GM18951 (cell line): ENCODE data around the gene AHRR.
"Not testable (repeated sequence)": the region's sequence is repeated elsewhere in the genome, so short reads cannot be mapped to it uniquely, and the experiment has no call there.

Experiments
- POLR2A ChIP-seq: IDR thresholded peaks from 4 replicates; pipeline ENCODE4 v1.6.1; 2011; ENCODE audit warnings: mild to moderate bottlenecking; ENCODE audit not compliant: insufficient read length, insufficient read depth; ENCODE audit errors: extremely low read depth
- in situ Hi-C: fragments of 300-500 bp; cut with MboI; formaldehyde crosslinking; loops from one replicate; pipeline ENCODE4 v1.12.0; 2022; ENCODE audit warnings: low sequenced_read_pairs, mixed read lengths, inconsistent platforms; ENCODE audit not compliant: unreplicated experiment

Gene AHRR

DNA sequence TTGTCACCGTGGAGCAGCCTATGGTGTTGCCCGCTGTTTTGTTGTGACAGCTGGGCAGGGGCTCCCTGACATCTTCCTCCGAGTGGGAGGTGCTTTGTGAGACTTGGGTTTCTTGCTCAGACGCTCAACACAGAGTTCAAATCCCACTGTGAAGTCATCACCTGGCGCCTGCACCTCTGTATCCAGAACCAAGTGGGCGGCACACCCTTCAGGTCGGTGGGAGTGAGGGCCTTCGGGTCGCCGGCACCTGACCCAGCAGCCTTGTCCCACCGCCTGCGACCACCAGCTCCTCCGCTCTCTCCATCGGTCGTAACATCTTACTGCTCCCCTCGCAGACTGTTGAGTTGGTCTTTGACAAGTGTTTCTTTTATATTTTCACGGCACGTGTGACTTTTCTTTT, 83.9 kb downstream of the AHRR start:
- in situ Hi-C loops, result no loop called here
- TF ChIP-seq POLR2A, result no peak

DNA sequence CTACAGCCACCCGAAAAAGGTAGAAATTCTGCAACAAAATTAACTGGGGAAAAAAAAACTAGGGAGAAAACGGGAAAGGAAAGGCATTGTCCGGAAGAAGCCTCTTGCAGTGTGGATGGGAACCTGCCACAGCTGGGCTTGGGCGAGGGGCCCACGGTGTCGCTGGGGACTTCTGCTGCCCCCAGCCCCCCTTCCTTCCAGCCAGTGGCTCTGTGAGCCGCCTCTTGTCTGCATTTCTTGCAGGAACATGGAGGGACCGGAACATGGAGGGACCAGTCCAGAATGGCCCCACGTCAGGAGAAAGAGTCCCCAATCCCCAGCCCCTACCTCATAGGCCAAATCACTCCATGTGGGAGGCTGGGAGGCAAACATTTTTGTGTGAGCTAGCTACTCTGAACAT, 84.5 kb downstream of the AHRR start:
- in situ Hi-C loops, result no loop called here
- TF ChIP-seq POLR2A, result no peak

DNA sequence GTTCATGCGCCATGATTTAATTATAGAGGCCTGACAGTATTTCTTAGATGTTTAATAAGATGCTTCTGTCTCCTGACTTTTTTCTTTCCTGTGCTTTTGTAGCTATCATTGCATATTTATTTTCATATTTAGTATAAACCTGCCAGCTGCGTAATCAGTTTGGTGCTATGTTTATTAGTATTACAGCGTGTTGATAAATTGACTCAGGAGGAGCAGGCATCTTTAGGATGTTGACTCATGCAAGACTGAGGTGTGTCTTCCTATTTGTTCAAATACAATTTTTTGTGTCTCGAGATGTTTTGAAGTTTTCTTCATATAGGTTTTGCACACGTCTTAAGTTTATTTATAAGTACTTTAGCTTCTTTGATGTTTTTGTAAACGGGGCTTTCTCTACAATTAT, 85.5 kb downstream of the AHRR start:
- no peak for TF ChIP-seq POLR2A
- in situ Hi-C loops, result no loop called here

DNA sequence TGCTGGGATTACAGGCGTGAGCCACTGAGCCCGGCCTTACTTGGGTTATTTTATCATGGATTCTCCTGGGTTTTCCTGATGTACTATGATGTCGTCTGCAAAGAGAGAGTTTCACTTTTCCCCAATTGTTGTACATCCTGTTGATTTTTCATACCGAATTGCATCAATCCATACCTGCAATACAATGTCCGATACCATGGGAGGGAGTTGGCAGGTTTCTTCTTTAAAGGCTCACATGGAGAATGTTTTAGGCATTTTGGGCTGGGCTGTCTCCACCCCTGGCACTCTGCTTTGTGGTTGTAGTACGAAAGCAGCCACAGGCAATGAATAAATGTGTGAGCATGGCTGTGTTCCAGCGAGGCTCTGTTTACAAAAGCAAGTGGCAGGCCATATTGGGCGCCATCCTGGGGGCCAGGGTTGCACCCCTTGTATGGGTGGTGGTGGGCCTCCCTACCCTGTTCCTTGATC, 86.3 kb downstream of the AHRR start:
- in situ Hi-C loops, result no loop called here
- no peak for TF ChIP-seq POLR2A

DNA sequence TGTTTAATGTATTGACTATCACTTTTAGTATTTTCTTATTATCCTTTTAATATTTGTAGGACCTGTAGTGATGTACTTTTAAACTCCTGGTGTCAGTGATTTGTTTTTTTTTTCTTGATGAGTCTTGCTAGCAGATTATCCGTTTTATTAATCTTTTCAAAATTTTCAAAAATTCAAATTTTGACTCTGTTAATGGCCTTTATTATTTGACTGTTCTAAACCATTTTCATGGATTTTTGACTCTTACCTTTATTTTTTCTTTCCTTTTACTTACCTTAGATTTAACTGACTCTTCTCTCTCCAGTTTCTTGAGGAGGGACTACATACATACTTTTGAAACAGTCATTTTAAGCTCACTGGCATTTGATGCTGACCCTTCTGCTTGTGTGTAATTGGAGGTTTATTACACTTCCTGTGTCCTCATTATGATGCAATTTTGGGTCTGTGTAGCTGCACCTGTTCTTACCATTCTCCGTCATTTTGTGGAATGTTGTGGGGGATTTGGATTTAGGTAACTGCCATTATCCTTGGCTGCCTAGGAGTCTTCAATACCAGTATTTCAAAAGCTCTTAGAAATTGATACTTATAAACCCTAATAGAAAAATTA, 89.5 kb downstream of the AHRR start:
- in situ Hi-C loops, result no loop called here
- no peak for TF ChIP-seq POLR2A

DNA sequence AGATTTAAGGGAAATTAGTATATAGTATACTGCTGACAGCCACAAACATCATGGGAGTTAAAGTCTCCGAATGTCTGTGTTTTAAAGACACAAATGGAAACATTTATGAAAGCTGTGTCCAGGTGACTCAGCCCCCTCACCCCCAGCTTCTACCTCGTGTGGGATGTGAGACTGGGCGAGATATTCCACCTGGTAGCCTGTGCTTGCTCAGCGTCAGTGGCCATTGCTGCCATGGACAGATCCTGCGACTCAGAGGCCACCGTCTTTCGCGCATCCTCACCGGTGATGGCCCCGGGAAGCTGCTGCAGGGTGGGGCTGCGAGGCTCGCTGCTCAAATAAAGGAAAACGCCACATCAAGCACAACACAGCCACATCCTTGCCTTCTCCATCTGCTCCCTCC, 90.2 kb downstream of the AHRR start:
- TF ChIP-seq POLR2A, result no peak
- in situ Hi-C loops, result no loop called here

DNA sequence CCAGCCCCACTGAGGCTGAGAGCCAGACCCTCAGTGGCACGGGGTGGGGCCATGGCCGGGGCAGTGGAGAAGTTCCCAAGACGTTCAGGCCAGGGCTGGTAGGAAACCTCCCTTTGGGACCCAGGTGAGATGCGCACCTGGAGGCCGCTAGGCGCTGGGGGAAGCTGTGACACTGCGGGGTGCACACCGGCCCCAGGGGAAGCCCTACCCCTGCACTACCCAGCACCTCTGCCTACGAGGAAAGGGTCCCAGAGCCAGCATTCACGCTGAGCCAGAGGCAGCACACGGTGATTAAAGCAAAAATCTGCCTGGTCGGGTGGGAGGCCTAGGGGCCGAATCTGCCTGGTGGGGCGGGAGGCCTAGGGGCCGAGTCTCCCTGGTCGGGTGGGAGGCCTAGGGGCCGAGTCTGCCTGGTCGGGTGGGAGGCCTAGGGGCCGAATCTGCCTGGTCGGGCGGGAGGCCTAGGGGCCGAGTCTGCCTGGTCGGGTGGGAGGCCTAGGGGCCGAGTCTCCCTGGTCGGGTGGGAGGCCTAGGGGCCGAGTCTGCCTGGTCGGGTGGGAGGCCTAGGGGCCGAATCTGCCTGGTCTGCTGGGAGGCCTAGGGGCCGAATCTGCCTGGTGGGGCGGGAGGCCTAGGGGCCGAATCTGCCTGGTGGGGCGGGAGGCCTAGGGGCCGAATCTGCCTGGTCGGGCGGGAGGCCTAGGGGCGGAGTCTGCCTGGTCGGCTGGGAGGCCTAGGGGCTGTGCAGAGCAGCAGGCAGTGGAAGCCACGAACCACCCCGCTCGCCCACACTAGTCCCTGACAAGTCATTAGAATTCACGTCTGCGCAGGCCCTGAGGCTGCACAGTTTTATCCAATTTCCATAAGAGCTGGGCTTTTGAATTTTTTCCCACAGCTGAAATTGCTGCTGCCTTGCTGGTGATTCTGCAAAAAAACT, 93.7 kb downstream of the AHRR start:
- peak; percentile 18 for TF ChIP-seq POLR2A

DNA sequence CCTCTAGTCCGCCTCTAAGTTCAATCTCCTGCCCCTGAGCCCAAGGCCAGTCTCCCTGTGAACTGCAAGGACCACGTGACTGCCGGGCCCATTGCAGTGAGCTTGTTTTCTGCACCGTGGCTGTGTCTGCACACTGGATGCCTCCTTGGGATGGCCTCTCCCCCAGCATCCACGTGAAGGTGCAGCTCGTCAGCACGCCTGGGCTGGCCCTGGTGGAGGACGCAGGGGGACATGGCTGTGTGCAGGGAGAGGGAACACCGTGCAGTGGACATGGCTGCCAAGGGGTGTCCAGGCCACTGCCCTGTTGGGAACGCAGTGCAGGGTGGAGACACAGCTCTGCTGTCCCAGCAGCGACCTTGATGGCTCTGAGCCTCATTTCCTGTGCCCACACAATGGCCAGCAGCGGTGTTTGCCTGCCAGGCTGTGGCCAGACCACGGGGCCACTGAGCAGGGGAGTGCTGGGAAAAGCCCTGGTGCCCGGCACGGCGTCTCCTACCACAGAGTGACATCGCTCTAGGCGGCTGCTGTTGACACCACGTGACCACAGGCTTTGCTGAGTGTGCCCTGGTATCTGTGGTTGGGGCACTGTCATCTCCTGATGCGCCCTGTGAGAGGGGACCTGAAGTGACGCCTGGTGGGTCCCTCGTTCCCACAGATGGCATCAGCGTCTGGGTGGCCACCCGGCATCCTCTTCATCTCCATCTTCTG, 94.6 kb downstream of the AHRR start:
- in situ Hi-C loops, result no loop called here
- TF ChIP-seq POLR2A, result no peak

More for the DNA sequence above, 93.7 kb downstream of the AHRR start:
- in situ Hi-C loops, result not testable (repeated sequence)

DNA sequence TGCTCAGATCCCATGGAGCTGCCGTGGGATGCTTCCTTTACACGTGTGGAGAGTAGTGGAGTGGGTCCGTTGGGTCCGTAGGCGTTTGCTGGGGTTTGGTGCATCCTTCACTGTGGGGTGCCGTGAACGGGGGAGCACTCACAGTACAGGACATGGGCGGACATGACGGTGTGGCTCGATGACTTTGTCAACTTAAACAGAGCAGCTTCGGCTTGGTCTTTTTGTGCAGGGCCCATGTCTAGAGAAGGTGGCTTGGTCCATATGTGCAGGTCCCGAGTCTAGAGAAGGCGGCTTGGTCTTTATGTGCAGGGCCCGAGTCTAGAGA, 95.1 kb downstream of the AHRR start:
- no peak for TF ChIP-seq POLR2A
- in situ Hi-C loops, result no loop called here

DNA sequence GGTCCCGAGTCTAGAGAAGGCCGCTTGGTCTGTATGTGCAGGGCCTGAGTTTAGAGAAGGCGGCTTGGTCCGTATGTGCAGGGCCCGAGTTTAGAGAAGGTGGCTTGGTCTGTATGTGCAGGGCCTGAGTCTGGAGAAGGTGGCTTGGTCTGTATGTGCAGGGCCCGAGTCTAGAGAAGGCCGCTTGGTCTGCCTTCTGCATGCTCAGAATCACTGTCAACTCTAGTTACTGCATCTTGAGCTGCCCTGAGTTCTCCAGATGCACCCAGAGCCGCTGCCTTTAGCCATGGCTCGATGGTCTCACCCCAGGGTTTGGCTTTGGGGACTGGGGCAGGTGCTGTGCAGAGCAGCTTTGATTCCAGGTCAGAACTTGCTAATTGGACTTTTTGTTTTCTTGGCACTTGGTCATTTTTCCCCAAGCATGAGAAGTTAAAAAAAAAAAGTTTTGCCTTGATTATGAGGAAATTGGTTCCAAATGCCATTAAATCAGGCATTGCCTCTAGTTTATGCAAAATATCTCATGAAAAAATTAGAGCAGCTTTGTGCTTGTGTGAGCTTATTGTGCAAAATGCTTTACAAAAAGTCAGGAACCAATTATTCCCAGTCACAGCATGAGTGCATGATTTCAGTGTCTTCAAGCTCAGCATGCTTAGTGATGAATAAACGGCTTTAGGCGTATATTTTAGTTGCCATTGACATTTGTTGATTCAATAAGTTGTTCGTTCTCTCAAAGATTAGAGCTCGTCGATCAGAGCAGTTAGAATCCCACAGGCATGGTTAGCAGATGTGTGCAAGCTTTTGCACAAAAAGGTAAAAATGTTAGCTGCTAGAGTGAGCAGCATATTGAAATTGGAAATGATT, 96.0 kb downstream of the AHRR start:
- no peak for TF ChIP-seq POLR2A
- in situ Hi-C loops, result no loop called here

DNA sequence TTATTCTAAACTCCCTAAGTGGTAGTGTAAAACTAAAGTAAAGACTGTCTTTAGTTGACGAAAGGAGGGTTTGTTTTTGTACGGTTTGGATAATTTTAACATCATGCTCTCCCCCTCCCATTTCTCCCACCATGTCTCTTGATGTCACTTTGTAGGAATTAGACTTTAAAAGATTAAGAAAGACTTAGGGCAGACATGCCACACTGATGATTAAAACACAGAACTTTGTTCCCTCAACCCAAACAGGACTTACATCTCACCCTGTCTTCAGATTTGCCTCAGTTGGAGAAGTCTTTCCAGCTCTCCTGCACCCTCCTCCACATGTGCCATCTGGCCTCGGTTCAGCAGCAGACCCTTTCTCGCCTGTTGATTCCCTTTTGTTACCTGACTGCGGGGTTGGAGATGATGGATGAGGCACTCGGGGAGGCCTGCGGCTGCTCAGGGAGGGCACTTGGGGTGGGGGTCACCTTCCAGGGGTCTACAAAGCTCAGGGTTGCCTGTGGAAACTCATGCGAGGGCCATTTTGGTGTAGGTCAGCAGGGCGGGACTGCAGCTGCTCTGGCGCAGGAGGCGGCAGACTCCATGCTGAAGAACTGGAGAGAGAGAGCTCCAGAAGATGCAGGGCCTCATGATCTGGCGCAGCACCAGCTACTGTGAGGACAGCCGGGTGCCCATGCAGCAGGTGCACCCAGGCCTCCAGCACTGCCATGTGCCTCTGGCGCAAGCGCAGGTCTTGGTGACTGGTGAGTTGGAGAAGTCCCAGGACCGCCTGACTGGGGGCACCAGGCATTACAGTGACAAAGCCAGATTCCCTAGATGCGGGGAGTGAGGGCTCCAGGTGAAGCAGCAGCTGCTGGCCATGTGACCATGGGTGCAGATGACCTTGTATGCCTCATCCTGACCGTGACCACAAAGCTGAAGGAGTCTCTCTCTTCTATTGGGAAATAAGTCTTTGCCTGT, 96.9 kb downstream of the AHRR start:
- no peak for TF ChIP-seq POLR2A
- in situ Hi-C loops, result no loop called here

DNA sequence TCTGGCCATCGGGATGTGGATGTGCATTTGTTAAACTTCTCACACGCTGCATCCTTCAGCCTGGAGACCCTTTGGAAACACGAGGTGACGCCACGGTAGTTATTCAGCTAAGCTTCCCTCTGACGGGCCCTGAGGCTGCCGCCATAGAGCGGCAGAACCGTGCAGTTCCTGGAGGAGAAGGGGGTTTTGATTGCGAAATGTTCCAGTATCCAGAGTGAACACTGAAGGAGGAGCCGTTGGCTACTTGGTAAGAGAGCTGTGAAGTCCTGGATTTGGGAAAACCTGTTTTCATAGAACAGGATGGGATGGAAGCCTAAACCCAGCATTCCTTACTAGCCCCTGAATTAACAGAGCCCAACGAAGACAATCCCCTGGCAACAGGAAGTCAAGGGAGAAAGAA, 98.5 kb downstream of the AHRR start:
- TF ChIP-seq POLR2A, result no peak
- in situ Hi-C loops, result no loop called here
